ENCODE measurements around the gene KSR2.
A peak's percentile ranks its signal among the peaks of the same experiment; 100 is the strongest.
"Not testable (repeated sequence)": the region's sequence is repeated elsewhere in the genome, so short reads cannot be mapped to it uniquely, and the experiment has no call there.

Gene KSR2

GRCh38 chr12:117643971-117644370, 324.8 kb downstream of the KSR2 start:
- DNase-seq = no peak

GRCh38 chr12:117641885-117642284, 326.9 kb downstream of the KSR2 start:
- DNase-seq = no peak

GRCh38 chr12:117640511-117640910, 328.3 kb downstream of the KSR2 start:
- no peak for DNase-seq

GRCh38 chr12:117629454-117629853, 339.3 kb downstream of the KSR2 start:
- DNase-seq = no peak

GRCh38 chr12:117628711-117629110, 340.1 kb downstream of the KSR2 start:
- not testable (repeated sequence) for DNase-seq

GRCh38 chr12:117622741-117623140, 346.0 kb downstream of the KSR2 start:
- DNase-seq = no peak

GRCh38 chr12:117622087-117622486, 346.7 kb downstream of the KSR2 start:
- no peak for DNase-seq

- DNase-seq = no peak
These were observed 361.0 kb downstream of the KSR2 start for GRCh38 chr12:117607778-117608177.

GRCh38 chr12:117606945-117607344, 361.8 kb downstream of the KSR2 start:
- DNase-seq = no peak

GRCh38 chr12:117606024-117606423, 362.8 kb downstream of the KSR2 start:
- no peak for DNase-seq

GRCh38 chr12:117603316-117604113, 365.3 kb downstream of the KSR2 start:
- no peak for DNase-seq

GRCh38 chr12:117599849-117600248, 368.9 kb downstream of the KSR2 start:
- DNase-seq = no peak

- DNase-seq = no peak
These were observed 371.8 kb downstream of the KSR2 start for GRCh38 chr12:117596968-117597367.

- DNase-seq = no peak
These were observed 373.0 kb downstream of the KSR2 start for GRCh38 chr12:117595751-117596150.

- no peak for DNase-seq
These were observed 374.3 kb downstream of the KSR2 start for GRCh38 chr12:117594481-117594880.

- no peak for DNase-seq
These were observed 374.9 kb downstream of the KSR2 start for GRCh38 chr12:117593815-117594400.

- no peak for DNase-seq
These were observed 376.0 kb downstream of the KSR2 start for GRCh38 chr12:117592588-117593305.

- no peak for DNase-seq
These were observed 377.8 kb downstream of the KSR2 start for GRCh38 chr12:117590999-117591398.

GRCh38 chr12:117590386-117590785, 378.4 kb downstream of the KSR2 start:
- no peak for DNase-seq

- DNase-seq = no peak
These were observed 379.8 kb downstream of the KSR2 start for GRCh38 chr12:117589021-117589420.

GRCh38 chr12:117587631-117588287, 381.0 kb downstream of the KSR2 start:
- peak in 30 of 58 donors; percentile 0 to 41 (median 11) for DNase-seq

Data from anterior cingulate cortex (tissue), 58 donors.